ENCODE data around the gene ADCK1.
"Not testable (repeated sequence)": the region's sequence is repeated elsewhere in the genome, so short reads cannot be mapped to it uniquely, and the experiment has no call there.

The ADCK1 gene

DNA sequence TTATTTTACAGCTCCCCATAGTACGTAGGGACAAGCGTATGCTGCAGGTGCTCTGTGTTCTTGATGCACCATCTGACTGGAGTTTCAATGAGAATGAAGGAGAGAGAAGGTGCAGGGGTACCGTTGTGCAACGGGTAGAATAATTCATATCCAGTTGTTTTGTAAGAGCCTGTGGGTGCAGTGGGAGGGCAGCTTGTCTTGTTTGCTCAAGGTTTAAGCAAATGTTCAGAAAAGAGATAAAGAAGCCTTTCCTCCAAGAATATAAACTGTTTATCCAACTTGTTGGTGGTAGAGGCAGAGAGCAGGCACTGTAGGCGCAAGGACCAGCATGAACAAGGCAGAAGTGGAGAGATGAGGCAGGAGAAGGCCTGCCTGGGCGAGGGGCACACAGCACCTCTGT, 64.2 kb downstream of the ADCK1 start:
- in situ Hi-C loops (cut with MboI; ENCODE audit: low sequenced_read_pairs), result no loop called here

DNA sequence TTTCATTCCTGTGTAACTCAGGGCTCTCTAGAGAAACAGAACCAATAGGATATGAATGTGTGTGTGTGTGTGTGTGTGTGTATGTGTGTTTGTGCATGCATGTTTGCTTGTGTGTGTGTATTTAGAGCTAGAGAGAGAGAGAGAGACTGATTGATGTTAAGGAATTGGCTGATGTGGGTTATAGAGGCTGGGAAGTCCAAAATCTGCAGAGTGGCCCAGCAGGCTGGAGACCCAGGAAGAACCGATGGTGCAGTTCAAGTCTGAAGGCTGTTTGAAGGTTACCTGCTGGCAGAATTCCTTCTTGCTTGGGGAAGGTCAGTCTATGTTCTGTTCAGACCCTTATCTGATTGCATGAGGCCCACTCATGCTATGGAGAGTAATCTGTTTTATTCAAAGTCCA, 64.7 kb downstream of the ADCK1 start:
- in situ Hi-C loops (cut with MboI; ENCODE audit: low sequenced_read_pairs), result no loop called here

DNA sequence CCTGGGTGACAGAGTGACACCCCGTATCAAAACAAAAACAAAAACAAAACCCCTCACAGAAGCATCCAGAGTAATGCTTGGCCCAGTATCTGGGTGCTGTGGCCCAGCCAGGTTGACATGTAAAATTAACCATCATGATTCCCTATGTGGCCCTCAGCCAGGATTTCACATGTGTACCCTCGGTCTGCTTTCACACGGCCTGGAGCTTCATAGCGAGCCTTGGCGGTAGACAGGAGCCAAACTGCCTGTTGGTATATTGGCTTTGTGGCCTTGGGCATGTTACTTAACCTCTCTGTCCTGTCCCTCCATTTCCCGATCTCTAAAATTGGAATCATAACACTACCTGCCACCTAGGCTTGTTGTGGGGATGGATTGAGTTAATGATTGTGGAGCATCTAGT, 65.5 kb downstream of the ADCK1 start:
- in situ Hi-C loops (cut with MboI; ENCODE audit: low sequenced_read_pairs), result no loop called here

DNA sequence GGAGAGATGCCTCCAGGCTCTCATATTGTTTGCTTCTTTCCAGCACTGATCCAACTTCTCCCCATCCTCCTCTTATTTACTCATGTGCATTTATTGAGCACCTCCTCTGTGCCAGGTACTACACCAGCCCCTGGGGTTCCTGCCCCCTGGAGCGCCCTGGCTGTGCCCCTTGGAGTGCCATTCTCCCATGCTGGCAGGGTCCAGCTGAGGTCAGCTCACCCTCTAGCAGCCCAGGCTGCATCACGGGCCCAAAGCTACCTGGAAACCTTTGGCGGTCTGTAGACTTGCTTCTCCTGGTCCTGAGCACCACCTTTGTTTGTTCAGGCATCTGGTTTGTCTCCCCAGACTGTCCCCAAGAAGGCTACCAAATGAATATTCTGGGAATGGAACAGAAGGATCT, 67.0 kb downstream of the ADCK1 start:
- in situ Hi-C loops (cut with MboI; ENCODE audit: low sequenced_read_pairs), result no loop called here

DNA sequence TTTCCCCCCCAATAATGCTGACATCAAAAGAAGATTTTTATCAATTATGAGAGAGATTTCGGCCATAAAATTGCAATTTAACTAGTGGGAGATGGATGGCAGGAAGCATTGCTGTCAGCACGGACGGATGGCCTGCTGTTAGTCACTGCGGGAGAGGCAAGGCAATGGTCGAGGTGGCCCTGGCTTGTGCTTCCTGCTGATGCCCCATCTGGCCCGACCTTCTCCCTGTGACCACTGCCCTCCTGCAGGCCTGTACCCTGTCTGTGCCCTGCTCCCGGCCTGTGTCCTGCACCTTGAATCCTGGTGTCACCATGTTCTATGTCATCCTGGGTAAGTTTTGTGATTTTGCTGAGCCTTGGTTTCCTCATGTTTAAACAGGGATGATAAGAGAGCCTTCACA, 67.6 kb downstream of the ADCK1 start:
- in situ Hi-C loops (cut with MboI; ENCODE audit: low sequenced_read_pairs), result no loop called here

DNA sequence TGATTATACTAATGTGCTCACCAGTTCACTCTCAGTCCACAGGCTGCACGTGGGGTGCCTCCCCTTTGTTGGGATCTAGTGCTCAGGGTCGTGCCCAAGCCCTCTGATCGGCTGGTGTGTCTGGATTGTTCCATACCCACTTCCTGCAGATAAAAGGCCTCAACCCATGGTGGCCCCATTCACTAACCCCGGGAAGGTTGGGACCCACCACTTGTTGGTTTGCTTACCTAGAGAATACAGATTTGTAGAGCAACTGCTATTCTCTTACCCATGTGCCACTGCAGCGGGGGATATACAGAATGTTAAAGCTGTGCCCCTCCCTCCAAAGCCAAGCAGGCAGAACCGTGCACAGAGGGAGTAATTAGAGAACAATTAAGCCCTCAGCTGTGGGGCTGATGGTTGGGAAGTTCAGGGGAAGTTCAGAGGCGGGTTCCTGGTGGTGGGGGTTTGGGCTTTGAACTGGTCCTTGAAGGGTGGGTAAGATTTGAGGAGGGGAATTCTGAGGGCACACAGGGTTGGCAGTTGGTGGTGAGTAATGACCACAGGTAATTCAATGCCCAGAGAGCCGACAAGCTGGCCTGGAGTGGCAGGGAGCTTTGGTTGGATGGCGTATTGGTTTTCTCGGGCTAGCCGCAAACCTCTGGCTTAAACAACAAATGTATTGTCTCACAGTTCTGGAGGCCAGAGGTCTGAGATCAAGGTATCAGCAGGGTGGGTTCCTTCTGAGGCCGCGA, 68.8 kb downstream of the ADCK1 start:
- in situ Hi-C loops (cut with MboI; ENCODE audit: low sequenced_read_pairs), result no loop called here

DNA sequence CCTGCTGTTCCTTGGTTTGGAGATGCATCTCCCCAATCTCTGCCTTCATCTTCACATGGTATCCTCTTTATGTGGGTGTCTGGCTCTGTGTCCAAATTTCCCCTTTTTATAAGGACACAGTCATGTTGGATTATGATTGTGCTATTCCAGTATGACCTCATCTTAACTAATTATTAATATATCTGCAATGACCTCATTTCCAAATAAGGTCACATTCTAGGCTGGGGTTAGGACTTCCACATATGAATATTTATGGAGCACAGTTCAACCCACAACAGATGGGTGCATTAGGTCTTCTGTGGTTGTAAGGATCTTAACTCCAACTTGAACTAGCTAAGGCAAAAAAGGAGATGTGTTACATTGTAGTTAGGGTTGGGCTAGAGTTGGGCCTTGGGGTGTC, 69.4 kb downstream of the ADCK1 start:
- in situ Hi-C loops (cut with MboI; ENCODE audit: low sequenced_read_pairs), result no loop called here

DNA sequence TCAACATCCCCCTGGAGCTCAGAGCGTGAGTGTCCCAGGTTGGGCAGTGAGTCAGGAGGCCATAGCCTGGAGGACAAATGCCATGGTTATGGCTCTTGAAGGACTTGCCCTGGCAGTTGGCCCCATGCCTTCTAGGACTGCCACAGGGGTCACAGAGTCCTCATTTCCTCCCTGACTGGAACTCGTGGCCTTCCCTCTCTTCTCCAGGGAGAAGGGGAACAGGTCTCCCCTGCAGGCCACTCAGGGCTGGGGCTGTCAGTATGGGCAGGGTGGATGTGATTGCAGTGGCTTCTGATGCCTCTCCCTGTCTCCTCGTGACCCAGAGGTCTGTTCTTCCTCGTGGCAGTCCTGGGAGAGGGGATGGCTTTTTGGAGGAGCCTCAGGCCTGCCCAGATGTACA, 70.7 kb downstream of the ADCK1 start:
- in situ Hi-C loops (cut with MboI; ENCODE audit: low sequenced_read_pairs), result no loop called here

DNA sequence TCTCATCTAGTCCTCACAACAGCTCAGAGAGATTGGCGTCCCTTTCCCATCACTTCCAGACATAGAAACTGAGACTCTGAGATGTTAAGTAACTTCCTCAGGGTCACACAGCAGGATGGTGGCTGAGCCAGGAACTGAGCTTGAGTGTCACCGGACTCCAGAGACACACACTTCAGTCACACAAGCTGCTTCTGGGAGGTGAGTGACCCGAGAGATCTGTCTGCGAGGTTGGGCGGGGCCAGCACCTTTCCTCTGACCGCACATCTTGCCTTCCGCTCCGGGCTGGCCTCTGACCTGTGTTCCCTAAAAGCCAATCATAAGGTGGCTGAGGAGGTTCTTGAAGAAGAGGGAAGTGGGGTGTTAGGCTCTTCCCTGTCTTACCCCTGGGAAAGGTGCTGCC, 72.2 kb downstream of the ADCK1 start:
- in situ Hi-C loops (cut with MboI; ENCODE audit: low sequenced_read_pairs), result no loop called here

DNA sequence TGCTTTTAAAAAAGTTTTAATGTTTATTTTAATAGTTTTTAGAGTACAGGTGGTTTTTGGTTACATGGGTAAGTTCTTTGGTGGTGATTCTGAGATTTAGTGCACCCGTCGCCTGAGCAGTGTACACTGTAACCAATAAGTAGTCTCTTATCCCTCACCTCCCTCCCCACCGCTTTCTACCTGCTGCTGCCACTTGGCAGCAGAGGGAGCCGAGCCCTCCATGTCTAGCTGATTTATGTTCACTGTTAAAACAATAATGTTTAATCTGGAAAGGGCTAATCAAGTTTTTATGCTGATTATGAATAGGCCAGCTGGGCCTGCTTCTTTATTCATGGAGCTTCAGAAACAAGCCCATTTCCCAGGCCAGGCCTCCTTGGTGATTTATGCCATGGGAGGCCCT, 73.1 kb downstream of the ADCK1 start:
- in situ Hi-C loops (cut with MboI; ENCODE audit: low sequenced_read_pairs), result no loop called here

DNA sequence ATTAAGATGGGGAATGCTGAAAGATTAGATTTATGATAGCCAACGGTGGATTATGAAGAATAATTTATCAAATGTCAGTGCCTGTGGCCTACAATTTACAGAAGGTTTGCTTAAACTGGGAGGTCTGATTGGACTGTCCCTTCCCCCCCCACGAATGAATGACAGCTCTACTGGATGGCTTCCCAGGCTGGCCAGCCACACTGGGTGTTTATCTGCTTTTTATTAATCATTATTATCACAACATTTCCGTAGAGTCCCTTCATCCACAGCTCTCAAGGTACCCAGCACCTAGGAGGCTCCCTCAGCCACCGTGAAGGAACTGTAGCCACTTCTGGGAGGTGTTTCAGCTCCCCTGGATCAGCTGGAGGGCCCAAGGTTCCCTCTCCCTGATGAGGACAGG, 78.9 kb downstream of the ADCK1 start:
- in situ Hi-C loops (cut with MboI; ENCODE audit: low sequenced_read_pairs), result no loop called here

DNA sequence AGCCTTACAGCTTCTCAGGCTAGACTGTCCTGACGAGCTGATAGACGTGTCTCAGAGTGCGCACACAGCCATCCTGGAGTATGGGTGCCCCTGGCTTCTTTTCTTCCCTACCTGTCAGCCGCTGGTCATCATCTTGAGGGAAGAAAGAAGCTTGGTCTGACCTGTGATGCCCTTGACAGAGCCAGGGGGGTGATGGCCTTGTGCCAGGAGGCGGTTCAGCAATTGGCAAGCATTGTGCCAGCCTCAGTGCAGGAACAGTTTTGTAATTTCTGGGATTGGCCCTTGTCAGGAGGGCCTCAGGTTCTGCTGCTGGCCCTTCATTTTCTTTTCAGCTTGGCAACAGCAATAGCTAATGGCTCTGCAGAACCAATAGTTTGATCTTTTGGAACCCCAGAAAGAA, 80.1 kb downstream of the ADCK1 start:
- in situ Hi-C loops (cut with MboI; ENCODE audit: low sequenced_read_pairs), result no loop called here

DNA sequence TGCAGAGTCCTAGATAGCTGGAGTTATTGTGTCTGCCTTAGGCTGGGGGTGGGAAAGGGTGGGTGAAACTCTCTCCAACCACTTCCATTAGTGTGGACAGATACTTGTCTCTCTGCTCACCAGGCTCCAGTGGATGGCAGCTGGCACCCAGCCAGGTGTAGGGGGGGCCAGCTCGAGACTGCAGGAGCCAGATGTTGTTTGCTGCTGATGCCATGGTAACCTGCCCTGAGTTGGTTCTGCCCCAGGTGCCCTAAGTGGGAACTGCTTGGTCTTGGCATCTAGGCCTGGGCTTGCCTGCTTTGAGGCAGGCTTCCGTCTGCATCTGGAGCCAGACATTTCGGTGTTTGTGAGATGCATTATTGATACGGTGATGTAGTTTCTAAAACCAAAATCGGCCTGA, 82.2 kb downstream of the ADCK1 start:
- in situ Hi-C loops (cut with MboI; ENCODE audit: low sequenced_read_pairs), result no loop called here

DNA sequence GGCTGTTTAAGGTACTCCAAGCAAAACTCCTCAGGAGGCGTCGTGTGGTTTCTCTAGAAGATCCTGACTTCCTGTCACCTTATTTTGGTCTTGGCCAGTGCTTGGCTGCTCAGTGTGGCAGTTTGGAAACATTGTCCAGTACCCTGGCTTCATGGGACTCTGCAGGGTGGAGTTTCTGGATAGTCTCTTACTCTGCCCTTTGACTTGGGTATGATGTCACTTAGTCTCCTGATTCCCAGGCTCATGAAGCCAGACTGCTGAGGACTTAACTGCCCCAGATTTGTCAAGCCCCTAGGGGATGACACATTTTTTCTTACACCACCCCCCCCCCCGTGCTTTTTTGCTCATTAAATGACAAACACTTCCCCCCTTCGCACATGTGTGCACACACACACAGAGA, 82.7 kb downstream of the ADCK1 start:
- in situ Hi-C loops (cut with MboI; ENCODE audit: low sequenced_read_pairs), result no loop called here

DNA sequence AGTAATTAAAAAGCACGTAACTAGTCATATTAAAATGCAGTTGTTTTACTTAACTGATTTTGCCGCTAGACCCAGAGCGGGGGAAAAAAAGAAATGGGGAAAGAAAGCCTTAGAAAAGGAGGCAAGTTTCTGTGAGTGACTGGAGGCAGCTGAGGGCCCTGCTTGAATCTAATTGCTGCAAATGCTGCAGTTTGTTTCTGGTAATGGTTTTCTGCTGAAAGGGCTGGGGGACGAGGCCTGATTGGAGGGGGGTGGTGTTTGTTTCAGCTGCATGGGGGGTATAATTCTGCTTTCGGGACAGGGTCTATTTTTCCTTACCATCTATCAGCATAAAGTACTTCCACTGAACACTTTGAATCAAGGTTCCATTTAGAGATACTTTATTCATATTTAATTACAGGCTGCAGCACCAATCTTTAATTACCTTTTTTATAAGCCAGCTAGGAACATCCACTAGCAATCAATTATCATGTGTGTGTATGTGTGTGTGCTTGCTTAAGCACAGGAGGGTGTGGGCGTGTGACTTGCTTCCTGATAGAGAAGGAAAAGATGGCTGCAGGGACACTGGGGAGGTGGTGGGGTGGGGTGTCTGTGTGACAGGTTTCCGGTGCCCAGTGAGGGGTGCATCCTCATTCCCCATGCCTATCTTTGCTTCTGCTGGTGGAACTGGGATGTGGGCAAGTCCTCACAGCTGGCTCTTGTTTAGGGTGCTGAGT, 83.4 kb downstream of the ADCK1 start:
- in situ Hi-C loops (cut with MboI; ENCODE audit: low sequenced_read_pairs), result no loop called here

DNA sequence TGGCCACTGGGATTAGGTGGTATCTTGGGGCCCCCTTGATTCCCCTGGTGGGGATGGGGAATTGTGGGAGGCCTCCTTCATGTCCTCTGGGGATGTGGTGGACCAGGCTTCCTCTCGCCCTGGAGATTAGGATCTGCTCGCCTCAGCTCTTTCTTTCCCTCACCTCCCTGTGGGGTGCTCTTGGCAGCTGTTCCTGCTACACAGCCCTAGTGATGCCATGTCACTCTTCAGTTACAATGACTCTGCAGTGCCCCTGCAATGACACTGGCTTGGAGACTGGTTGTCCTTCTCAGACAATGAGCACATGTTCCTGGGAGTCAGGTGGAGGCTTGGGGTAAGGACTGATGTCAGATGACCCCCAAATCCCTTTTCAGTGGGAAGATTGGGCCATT, 83.9 kb downstream of the ADCK1 start:
- in situ Hi-C loops (cut with MboI; ENCODE audit: low sequenced_read_pairs), result no loop called here

DNA sequence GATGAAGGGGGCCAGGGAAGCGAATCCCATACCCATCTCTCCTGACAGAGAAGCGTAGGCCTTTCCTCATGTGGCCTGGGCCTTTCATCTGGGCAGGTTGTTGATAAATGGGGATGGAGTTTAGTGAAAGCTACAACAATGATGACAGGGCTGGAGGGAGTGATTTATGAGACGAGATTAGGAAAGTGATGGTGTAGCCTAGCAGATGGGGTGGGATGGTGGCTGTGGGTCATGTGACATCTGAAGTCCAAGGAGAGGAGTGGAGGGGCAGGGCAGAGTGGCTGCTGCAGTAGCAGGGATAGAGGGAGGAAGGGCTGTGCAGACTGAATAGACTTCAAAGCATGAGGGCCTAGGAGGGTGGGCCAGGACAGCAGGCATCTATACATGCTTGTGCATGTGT, 85.5 kb downstream of the ADCK1 start:
- in situ Hi-C loops (cut with MboI; ENCODE audit: low sequenced_read_pairs), result no loop called here

DNA sequence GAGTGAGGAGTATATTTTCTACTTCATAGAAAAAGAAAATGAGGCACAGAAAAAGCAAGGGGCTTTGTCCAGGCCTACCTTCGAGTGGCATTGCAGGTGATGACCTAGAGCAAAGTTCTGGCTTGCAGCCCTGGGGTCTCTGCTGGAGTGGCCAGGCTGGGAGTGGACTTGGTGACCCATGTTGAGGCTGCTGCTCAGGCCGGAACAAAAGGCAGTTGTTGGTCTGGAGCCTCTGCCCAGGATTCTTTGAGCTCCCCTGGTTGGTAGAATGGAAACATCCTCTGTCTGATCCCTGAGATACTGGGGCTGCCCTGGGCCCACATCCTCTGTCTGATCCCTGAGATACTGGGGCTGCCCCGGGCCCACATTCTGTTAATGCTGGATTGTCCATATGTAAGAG, 86.1 kb downstream of the ADCK1 start:
- in situ Hi-C loops (cut with MboI; ENCODE audit: low sequenced_read_pairs), result no loop called here

DNA sequence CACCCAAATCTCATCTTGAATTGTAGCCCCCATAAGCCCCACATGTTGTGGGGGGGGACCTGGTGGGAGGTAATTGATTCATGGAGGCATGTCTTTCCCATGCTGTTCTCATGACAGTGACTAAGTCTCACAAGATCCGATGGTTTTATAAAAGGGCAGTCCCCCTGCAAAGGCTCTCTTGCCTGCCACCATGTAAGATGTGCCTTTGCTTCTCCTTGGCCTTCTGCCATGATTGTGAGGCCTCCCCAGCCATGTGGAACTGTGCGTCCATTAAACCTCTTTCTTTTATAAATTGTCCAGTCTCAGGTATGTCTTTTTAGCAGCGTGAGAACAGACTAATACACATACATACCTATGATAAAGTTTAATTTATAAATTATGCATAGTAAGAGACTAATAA, 89.0 kb downstream of the ADCK1 start:
- in situ Hi-C loops (cut with MboI; ENCODE audit: low sequenced_read_pairs), result not testable (repeated sequence)

DNA sequence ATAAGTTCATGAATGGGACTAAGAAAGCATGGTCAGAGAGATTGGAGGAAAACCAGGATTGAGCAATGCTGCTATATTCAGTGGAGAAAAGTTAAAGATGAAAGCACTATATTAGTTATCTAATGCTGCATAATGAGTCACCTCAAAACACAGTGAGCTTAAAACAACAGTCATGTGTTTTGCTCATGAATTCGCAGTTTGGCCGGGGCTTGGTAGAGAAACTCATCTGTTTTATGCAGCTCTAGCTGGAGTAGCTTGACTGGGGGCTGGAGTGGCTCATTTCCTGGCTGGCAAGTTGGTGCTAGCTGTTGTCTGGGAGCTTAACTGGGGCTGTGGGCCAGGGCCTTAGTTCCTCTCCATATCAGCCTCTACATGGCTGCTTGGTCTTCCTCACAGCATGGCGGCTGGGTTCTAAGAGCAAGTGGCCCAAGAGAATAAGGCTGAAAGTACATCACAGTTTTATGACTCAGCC, 90.1 kb downstream of the ADCK1 start:
- in situ Hi-C loops (cut with MboI; ENCODE audit: low sequenced_read_pairs), result no loop called here

DNA sequence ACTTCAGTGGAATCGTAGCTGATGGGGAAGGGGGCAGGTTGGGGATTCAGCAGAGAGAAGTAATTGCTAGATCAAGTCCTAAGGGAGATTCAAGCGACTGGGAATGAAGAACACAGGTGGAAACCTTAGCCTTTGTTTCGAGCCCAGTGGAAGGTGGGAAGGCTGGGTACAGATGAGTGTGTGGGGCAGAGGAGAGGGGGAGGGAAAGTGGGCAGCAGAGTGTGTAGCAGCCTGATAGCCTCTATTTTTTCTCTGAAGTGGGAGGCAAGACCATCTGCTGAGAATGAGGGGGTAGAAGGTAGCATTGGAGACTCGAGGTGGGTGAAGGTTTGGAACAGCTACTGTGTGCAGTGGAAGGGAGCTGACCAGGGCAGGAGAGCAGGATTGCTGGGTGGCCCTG, 91.0 kb downstream of the ADCK1 start:
- in situ Hi-C loops (cut with MboI; ENCODE audit: low sequenced_read_pairs), result no loop called here

DNA sequence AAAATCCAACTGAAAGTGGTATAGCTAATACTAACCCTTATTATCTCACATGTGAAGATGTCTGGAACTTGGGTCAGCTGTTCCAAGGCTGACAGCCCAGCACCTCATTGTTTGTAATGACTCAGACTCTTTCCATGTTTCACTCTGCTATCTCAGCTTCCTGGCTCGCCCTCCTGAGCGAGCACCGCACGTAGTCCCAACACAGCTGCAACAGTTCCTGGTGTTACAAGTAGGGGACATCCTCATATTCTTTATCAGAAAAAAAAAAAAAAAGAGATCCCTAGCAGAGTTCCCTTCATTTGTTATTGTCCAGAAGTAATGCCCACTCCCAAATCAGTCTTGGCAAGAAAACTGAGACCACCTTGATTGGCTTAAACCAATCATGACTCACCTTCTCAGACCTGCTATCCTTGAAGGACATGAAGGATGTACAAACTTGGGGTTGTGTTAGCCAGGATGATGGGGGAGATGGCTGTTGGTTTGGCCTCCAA, 92.5 kb downstream of the ADCK1 start:
- in situ Hi-C loops (cut with MboI; ENCODE audit: low sequenced_read_pairs), result no loop called here
